IMR-90 (cell line): ENCODE measurements around the gene DSCAM. TPM values are rescaled to one million over a fixed set of nuclear protein-coding genes. Genes with fewer than 3 reads are reported as not detected.

Source experiments
- ATAC-seq: fragments of 200-7000 bp; cut with Tn5 transposase; 2 replicates; pipeline ENCODE4 v1.9.1; 2020; ENCODE audit warnings: low read depth, mild to moderate bottlenecking, moderate library complexity
- BruUV-seq: library from RNA; stranded (reverse); fragments of 400-500 nt; replicated peaks from 2 replicates; lab custom pipeline; 2021; lab: Mats Ljungman, UMichigan
- CTCF ChIA-PET: fragments of 300-600 bp; formaldehyde crosslinking; extraction: SDS; loops from one replicate; lab custom pipeline; 2021; ENCODE audit warnings: antibody characterized with exemption; lab: Yijun Ruan, JAX
- POLR2A ChIA-PET: fragments of 300-600 bp; sonication (Branson Sonifier 250); formaldehyde crosslinking; loops from one replicate; lab custom pipeline; 2022; ENCODE audit warnings: antibody characterized with exemption; ENCODE audit not compliant: unreplicated experiment; lab: Charles Lee
- DNase-seq: peaks from one replicate; pipeline ENCODE4 v3.0.0; 2013
- H2AFZ ChIP-seq: replicated peaks from 2 replicates; pipeline ENCODE3; 2013; ENCODE audit warnings: low read length, mild to moderate bottlenecking; ENCODE audit not compliant: poor library complexity
- H2AK5ac ChIP-seq: 2 replicates; pipeline ENCODE4 v1.6.1; 2013; ENCODE audit warnings: low read depth, low read length, inconsistent platforms
- H2AK9ac ChIP-seq: replicated peaks from 2 replicates; pipeline ENCODE3; 2013; ENCODE audit warnings: mild to moderate bottlenecking, low read depth, low read length, moderate library complexity; ENCODE audit not compliant: poor library complexity
- H2BK120ac ChIP-seq: 2 replicates; pipeline ENCODE4 v1.6.1; 2013; ENCODE audit warnings: low read depth, low read length, inconsistent platforms
- H2BK15ac ChIP-seq: 3 replicates; pipeline ENCODE4 v1.6.1; 2013; ENCODE audit warnings: low read depth, low read length, inconsistent platforms
- H2BK20ac ChIP-seq: 2 replicates; pipeline ENCODE4 v1.6.1; 2013; ENCODE audit warnings: low read depth, mild to moderate bottlenecking, inconsistent platforms, low read length, moderate library complexity
- H2BK5ac ChIP-seq: 2 replicates; pipeline ENCODE4 v1.6.1; 2013; ENCODE audit warnings: mild to moderate bottlenecking, low read depth, low read length, inconsistent platforms; ENCODE audit not compliant: poor library complexity, severe bottlenecking
- H3K14ac ChIP-seq: replicated peaks from 2 replicates; pipeline ENCODE4 v1.6.1; 2013; ENCODE audit warnings: low read depth, low read length, inconsistent platforms
- H3K18ac ChIP-seq: 2 replicates; pipeline ENCODE4 v1.6.1; 2013; ENCODE audit warnings: low read depth, low read length, control low read depth
- H3K23ac ChIP-seq: 2 replicates; pipeline ENCODE4 v1.6.1; 2013; ENCODE audit warnings: low read depth, low read length, inconsistent platforms
- H3K27ac ChIP-seq: 2 replicates; pipeline ENCODE4 v1.5.1; 2013; ENCODE audit warnings: mild to moderate bottlenecking, control low read depth, low read length; ENCODE audit not compliant: insufficient read depth
- H3K27me3 ChIP-seq: 2 replicates; pipeline ENCODE4 v1.6.1; 2013; ENCODE audit warnings: low read length; ENCODE audit not compliant: control insufficient read depth, insufficient read depth
- H3K36me3 ChIP-seq: 2 replicates; pipeline ENCODE4 v1.6.1; 2013; ENCODE audit warnings: low read length, mixed read lengths; ENCODE audit not compliant: control insufficient read depth, insufficient read depth
- H3K4ac ChIP-seq: 2 replicates; pipeline ENCODE4 v1.6.1; 2013; ENCODE audit warnings: low read depth, low read length, inconsistent platforms
- H3K4me1 ChIP-seq: 2 replicates; pipeline ENCODE4 v1.6.1; 2013; ENCODE audit warnings: low read length, mixed read lengths; ENCODE audit not compliant: control insufficient read depth, insufficient read depth
- H3K4me2 ChIP-seq: 2 replicates; pipeline ENCODE4 v1.6.1; 2013; ENCODE audit warnings: low read depth, mild to moderate bottlenecking, control low read depth, low read length, moderate library complexity
- H3K4me3 ChIP-seq: 2 replicates; pipeline ENCODE4 v1.5.1; 2013; ENCODE audit warnings: low read depth, mild to moderate bottlenecking, control low read depth, low read length, moderate library complexity; ENCODE audit not compliant: insufficient read depth
- H3K56ac ChIP-seq: 2 replicates; pipeline ENCODE4 v1.6.1; 2013; ENCODE audit warnings: low read length, inconsistent platforms; ENCODE audit not compliant: insufficient read depth; ENCODE audit errors: extremely low read depth
- H3K79me1 ChIP-seq, 2 experiments: 2 replicates each; pipeline ENCODE4 v1.6.1; 2013; ENCODE audit warnings: low read length in 2 of 2, inconsistent platforms in 1 of 2, low read depth in 1 of 2
- H3K9ac ChIP-seq: 2 replicates; pipeline ENCODE4 v1.6.1; 2013; ENCODE audit warnings: low read depth, low read length, control low read depth
- H3K9me1 ChIP-seq: 2 replicates; pipeline ENCODE4 v1.6.1; 2013; ENCODE audit warnings: low read length, inconsistent platforms; ENCODE audit not compliant: insufficient read depth
- H3K9me3 ChIP-seq: 2 replicates; pipeline ENCODE4 v1.6.1; 2013; ENCODE audit warnings: low read length; ENCODE audit not compliant: control insufficient read depth, insufficient read depth
- H4K20me1 ChIP-seq: 2 replicates; pipeline ENCODE4 v1.6.1; 2013; ENCODE audit warnings: low read length, inconsistent platforms; ENCODE audit not compliant: insufficient read depth
- H4K5ac ChIP-seq: 2 replicates; pipeline ENCODE4 v1.6.1; 2013; ENCODE audit warnings: mild to moderate bottlenecking, low read depth, low read length, control low read depth
- H4K8ac ChIP-seq, 2 experiments: 2 replicates each; pipeline ENCODE4 v1.6.1; 2013; ENCODE audit warnings: low read depth in 2 of 2, low read length in 2 of 2, control low read depth in 1 of 2, inconsistent platforms in 1 of 2
- H4K91ac ChIP-seq: 2 replicates; pipeline ENCODE4 v1.6.1; 2013; ENCODE audit warnings: low read depth, low read length, inconsistent platforms; ENCODE audit not compliant: insufficient read depth
- CTCF ChIP-seq: conservative IDR thresholded peaks from 2 replicates; pipeline ENCODE4 v1.5.1; 2012; ENCODE audit warnings: mild to moderate bottlenecking, low read depth, low read length, improper control_type of control experiment
- MAFK ChIP-seq: IDR thresholded peaks from 2 replicates; pipeline ENCODE4 v1.6.1; 2012; ENCODE audit warnings: low read depth, low read length, improper control_type of control experiment
- USF2 ChIP-seq: fragments of 150-350 bp; IDR thresholded peaks from 2 replicates; pipeline ENCODE4 v1.6.1; 2017; ENCODE audit warnings: mild to moderate bottlenecking, antibody characterized with exemption, low read length, low read depth
- WGBS, 2 experiments: methylation state at CpG; one replicate each; pipeline versions ENCODE4 v1.1.5 to v1.1.7; 2013; ENCODE audit warnings: missing lambda C conversion rate in 2 of 2; ENCODE audit not compliant: insufficient read length in 1 of 2; ENCODE audit errors: extremely low coverage in 2 of 2; 5-methylcytosine and 5-hydroxymethylcytosine counted together
- dilution Hi-C: fragments of 300-500 bp; cut with HindIII; formaldehyde crosslinking; loops from one replicate; pipeline ENCODE4 v1.14.3; 2018; ENCODE audit warnings: low sequenced_read_pairs; ENCODE audit not compliant: unreplicated experiment
- in situ Hi-C: fragments of 300-500 bp; cut with MboI; formaldehyde crosslinking; loops from 3 replicates; pipeline ENCODE4 v1.14.3; 2019; ENCODE audit warnings: low sequenced_read_pairs, inconsistent platforms, mixed read lengths
- intact Hi-C: fragments of 100-400 bp; cut with micrococcal nuclease; formaldehyde crosslinking; loops from 2 replicates; pipeline ENCODE4 v1.10.0; 2022
- polyA plus RNA-seq, 3 experiments: library from polyadenylated mRNA; depleted of rRNA; stranded (reverse); fragments of >200 nt; gene quantifications; 2 replicates each; pipeline ENCODE4 v1.2.3, GENCODE V29; 2012; ENCODE audit warnings: low replicate concordance in 1 of 3
- total RNA-seq: library from RNA; depleted of rRNA; stranded (reverse); fragments of >200 nt; gene quantifications from 2 replicates; pipeline ENCODE4 v1.2.3, GENCODE V29; 2012

The DSCAM gene
- total and polyA plus RNA-seq, 2 of the 4 experiments (the other 2 are of a cell fraction), result under 0.01 to 0.02 TPM

GRCh38 chr21:40634141-40634540 is 212.8 kb downstream of the DSCAM start:
- no peak overlapping the region for H3K14ac ChIP-seq
- no peak overlapping the region for H2BK15ac ChIP-seq
- no peaks in the 10 kb centered on the region for H3K9me1 ChIP-seq
- no peak overlapping the region for H3K4me2 ChIP-seq
- no peak for ATAC-seq
- ChIA-PET POLR2A (no interaction called here), CTCF (no interaction called here)
- no TSS peak for BruUV-seq
- H3K9ac ChIP-seq, result no peak overlapping the region
- no peaks in the 10 kb centered on the region for H3K4me1 ChIP-seq
- H2BK20ac ChIP-seq, result no peak overlapping the region
- no peak overlapping the region for H2AK5ac ChIP-seq
- no peak overlapping the region for H3K56ac ChIP-seq
- H3K36me3 ChIP-seq, result no peaks in the 10 kb centered on the region
- no peak overlapping the region for H4K5ac ChIP-seq
- TF ChIP-seq CTCF (no peak), MAFK (no peak), USF2 (no peak)
- no peak overlapping the region for H3K18ac ChIP-seq
- dilution Hi-C loops (no loop called here), intact Hi-C loops (no loop called here), in situ Hi-C loops (no loop called here)
- H3K4ac ChIP-seq, result no peak overlapping the region
- no peak overlapping the region for H3K27ac ChIP-seq
- no peak overlapping the region for H2AFZ ChIP-seq
- H3K9me3 ChIP-seq, result peaks cover 17% of the 10 kb centered on the region; the same call in 1 of the 2 replicates
- DNase-seq, result no peak
- H3K79me1 ChIP-seq, result no peaks in the 10 kb centered on the region
- no CpG with 5 or more reads among the region's 6 CpGs for WGBS, 2 experiments
- H4K91ac ChIP-seq, result no peak overlapping the region
- no peak overlapping the region for H2AK9ac ChIP-seq
- no peaks in the 10 kb centered on the region for H3K27me3 ChIP-seq
- no peak overlapping the region for H2BK120ac ChIP-seq
- no peak overlapping the region for H3K4me3 ChIP-seq
- H4K8ac ChIP-seq, result no peak overlapping the region
- no peak overlapping the region for H2BK5ac ChIP-seq
- H4K20me1 ChIP-seq, result no peaks in the 10 kb centered on the region
- no peak overlapping the region for H3K23ac ChIP-seq
